ENCODE results near the gene PDGFD. TPM values are rescaled to one million over a fixed set of nuclear protein-coding genes. Genes with fewer than 3 reads are reported as not detected.

PDGFD gene
- total RNA-seq, 1 donor from 2014 or later: 0.49 TPM

DNA sequence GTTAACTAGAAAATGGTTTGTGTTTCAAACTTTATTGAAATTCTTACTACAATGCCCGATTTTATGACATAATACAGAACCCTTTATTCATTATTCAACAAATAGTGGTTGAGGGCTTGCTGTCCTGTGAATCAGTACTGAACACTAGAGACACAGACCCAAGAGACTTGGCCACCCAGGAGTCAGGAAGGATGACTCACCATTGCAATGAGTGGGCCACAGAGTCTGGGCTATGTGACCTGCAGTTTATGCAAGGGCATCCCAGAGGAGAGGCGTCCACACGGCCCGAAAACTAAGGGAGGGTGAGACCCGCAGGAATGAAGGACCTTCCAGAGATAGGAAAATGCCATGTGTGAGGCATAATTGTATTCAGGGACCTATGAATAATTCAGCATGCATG lies 271.3 kb downstream of the PDGFD start:
- Mint-ChIP-seq H3K9me3 (ENCODE audit: unreplicated experiment) (peaks cover 1% of the 10 kb centered on the region), H3K27me3 (ENCODE audit: unreplicated experiment) (no peaks in the 10 kb centered on the region), H3K36me3 (ENCODE audit: unreplicated experiment) (no peaks in the 10 kb centered on the region), H3K4me3 (ENCODE audit: unreplicated experiment) (no peak overlapping the region), H3K27ac (ENCODE audit: unreplicated experiment) (no peak overlapping the region), H3K4me1 (ENCODE audit: low read depth, unreplicated experiment) (no peaks in the 10 kb centered on the region)
- TF ChIP-seq, protein P1, sequence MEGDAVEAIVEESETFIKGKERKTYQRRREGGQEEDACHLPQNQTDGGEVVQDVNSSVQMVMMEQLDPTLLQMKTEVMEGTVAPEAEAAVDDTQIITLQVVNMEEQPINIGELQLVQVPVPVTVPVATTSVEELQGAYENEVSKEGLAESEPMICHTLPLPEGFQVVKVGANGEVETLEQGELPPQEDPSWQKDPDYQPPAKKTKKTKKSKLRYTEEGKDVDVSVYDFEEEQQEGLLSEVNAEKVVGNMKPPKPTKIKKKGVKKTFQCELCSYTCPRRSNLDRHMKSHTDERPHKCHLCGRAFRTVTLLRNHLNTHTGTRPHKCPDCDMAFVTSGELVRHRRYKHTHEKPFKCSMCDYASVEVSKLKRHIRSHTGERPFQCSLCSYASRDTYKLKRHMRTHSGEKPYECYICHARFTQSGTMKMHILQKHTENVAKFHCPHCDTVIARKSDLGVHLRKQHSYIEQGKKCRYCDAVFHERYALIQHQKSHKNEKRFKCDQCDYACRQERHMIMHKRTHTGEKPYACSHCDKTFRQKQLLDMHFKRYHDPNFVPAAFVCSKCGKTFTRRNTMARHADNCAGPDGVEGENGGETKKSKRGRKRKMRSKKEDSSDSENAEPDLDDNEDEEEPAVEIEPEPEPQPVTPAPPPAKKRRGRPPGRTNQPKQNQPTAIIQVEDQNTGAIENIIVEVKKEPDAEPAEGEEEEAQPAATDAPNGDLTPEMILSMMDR (IDR thresholded peaks at IDR 0.05; ENCODE audit: partially characterized antibody, unreplicated experiment): no peak
- no peak for DNase-seq

DNA sequence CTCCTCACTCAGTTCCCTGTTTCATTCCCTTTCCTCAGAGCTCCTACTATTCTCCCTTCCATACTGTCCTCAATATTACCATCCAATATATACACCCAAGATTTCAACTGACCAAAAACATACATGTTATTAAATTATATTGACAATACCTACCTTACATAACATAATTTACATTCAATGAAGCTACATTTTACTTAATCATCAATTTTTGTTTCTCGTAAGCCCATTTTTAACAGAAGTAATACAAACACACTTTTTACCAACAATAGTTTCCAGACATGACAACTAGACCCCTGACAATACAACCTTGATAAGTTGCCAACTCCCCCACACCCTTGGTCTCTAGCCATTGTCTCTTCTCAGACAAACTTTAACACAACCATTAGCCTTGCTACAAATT lies 273.3 kb downstream of the PDGFD start:
- H3K27ac Mint-ChIP-seq (ENCODE audit: unreplicated experiment): no peak overlapping the region
- no peaks in the 10 kb centered on the region for H3K27me3 Mint-ChIP-seq (ENCODE audit: unreplicated experiment)
- peaks cover 1% of the 10 kb centered on the region for H3K9me3 Mint-ChIP-seq (ENCODE audit: unreplicated experiment)
- DNase-seq: no peak
- no peak overlapping the region for H3K4me3 Mint-ChIP-seq (ENCODE audit: unreplicated experiment)
- no peaks in the 10 kb centered on the region for H3K36me3 Mint-ChIP-seq (ENCODE audit: unreplicated experiment)
- TF ChIP-seq, protein P1 (IDR thresholded peaks at IDR 0.05; ENCODE audit: partially characterized antibody, unreplicated experiment): no peak
- peaks cover 7% of the 10 kb centered on the region for H3K4me1 Mint-ChIP-seq (ENCODE audit: low read depth, unreplicated experiment)

DNA sequence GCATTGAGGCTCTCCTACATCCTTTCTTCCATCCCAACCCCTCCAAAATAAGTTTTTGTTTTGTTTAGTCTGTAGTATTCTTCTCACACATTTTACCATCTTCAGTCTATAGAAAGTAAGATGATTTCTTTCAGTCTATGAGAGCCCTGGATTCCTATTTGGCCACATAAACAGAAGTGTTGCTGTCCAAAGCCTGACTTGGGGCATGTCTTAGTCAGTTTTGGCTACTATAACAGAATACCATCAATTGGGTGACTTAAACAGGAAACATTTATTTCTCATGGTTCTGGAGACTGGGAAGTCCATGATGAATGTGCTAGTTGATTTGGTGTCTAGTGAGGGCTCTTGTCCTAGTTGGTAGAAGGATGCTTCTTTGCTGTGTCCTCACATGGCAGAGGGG lies 274.3 kb downstream of the PDGFD start:
- DNase-seq: no peak
- Mint-ChIP-seq H3K27me3 (ENCODE audit: unreplicated experiment) (no peaks in the 10 kb centered on the region), H3K36me3 (ENCODE audit: unreplicated experiment) (no peaks in the 10 kb centered on the region), H3K27ac (ENCODE audit: unreplicated experiment) (no peak overlapping the region), H3K4me1 (ENCODE audit: low read depth, unreplicated experiment) (peaks cover 7% of the 10 kb centered on the region), H3K4me3 (ENCODE audit: unreplicated experiment) (no peak overlapping the region), H3K9me3 (ENCODE audit: unreplicated experiment) (peaks cover 1% of the 10 kb centered on the region)
- TF ChIP-seq, protein P1 (IDR thresholded peaks at IDR 0.05; ENCODE audit: partially characterized antibody, unreplicated experiment): no peak

DNA sequence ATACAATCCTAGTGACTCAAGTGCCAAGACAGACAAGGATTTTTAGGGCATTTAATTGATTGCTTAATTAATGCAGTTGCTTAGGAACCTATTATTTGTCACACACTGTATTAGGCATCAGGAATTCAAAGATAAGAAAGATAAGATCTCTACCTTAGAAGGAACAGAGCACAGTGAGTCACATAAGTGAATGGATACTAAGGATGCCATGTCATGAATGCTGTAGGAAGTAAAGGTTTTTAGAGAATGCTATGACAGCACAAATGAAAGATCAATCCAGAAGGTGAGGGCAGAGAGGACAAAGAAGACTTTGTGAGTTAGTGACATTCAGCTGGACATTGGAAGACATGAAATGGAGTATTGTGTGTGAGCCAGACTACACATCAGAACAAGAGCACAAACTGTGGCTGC lies 275.4 kb downstream of the PDGFD start:
- TF ChIP-seq, protein P1 (IDR thresholded peaks at IDR 0.05; ENCODE audit: partially characterized antibody, unreplicated experiment): no peak
- H3K4me3 Mint-ChIP-seq (ENCODE audit: unreplicated experiment): no peak overlapping the region
- no peaks in the 10 kb centered on the region for H3K36me3 Mint-ChIP-seq (ENCODE audit: unreplicated experiment)
- H3K27ac Mint-ChIP-seq (ENCODE audit: unreplicated experiment): no peak overlapping the region
- H3K4me1 Mint-ChIP-seq (ENCODE audit: low read depth, unreplicated experiment): peaks cover 7% of the 10 kb centered on the region
- H3K27me3 Mint-ChIP-seq (ENCODE audit: unreplicated experiment): no peaks in the 10 kb centered on the region
- DNase-seq: no peak
- H3K9me3 Mint-ChIP-seq (ENCODE audit: unreplicated experiment): peaks cover 1% of the 10 kb centered on the region

DNA sequence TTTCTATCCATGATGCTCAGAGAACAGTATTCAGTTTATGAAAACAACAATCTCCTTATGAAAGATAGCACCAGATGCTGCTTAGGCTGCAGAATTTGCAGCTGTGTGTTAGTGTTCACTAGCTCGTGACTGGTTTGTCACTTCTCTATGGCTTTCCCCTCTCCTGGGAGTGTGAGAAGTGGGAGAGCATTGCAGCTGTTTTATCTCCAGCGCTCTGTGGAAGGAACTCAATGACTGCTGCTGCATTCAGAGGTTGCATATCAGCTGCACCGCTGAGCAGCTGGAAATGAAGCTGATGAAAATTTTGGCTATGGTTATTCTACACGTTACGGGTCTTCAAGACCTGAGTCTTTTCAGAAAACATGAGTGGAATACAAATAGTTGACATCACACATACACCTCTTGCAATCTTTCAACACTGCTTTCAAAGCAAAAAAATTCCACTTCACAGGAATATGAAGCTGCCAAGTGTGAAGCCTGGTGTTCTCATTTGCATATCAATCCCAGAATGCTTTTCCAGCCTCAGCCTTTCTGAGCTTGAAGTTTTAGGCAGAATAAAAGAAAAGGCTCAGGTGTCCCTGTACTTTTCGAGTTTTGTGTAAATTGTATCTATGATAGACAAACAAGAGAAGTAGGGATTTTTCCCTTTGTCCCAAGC lies 276.8 kb downstream of the PDGFD start:
- H3K27ac Mint-ChIP-seq (ENCODE audit: unreplicated experiment): no peak overlapping the region
- H3K36me3 Mint-ChIP-seq (ENCODE audit: unreplicated experiment): no peaks in the 10 kb centered on the region
- TF ChIP-seq, protein P1 (IDR thresholded peaks at IDR 0.05; ENCODE audit: partially characterized antibody, unreplicated experiment): no peak
- no peaks in the 10 kb centered on the region for H3K27me3 Mint-ChIP-seq (ENCODE audit: unreplicated experiment)
- H3K4me1 Mint-ChIP-seq (ENCODE audit: low read depth, unreplicated experiment): peaks cover 7% of the 10 kb centered on the region
- DNase-seq: no peak
- H3K9me3 Mint-ChIP-seq (ENCODE audit: unreplicated experiment): peaks cover 1% of the 10 kb centered on the region
- no peak overlapping the region for H3K4me3 Mint-ChIP-seq (ENCODE audit: unreplicated experiment)
